Spleen (tissue), 11 donors: ENCODE results near the gene WDR33. TPM values are rescaled to one million over a fixed set of nuclear protein-coding genes. Genes with fewer than 3 reads are reported as not detected.

ENCODE experiments used
- DNase-seq: peaks from one replicate; pipeline ENCODE4 v3.0.0-alpha.2; 2020
- H3K27ac ChIP-seq, 8 donors: fragments of 200-600 bp; sonication (generic) in 7 of 8; 1 replicate in 4 of 8; 2 replicates in 4 of 8; pipeline versions ENCODE4 v1.5.0 to v1.8.0; 2016 to 2021; ENCODE audit warnings: inconsistent platforms in 4 of 8, mild to moderate bottlenecking in 4 of 8, moderate library complexity in 1 of 8
- H3K27me3 ChIP-seq, 7 donors: fragments of 200-600 bp; sonication (generic) in 6 of 7; replicated peaks in 1 of 7; 1 replicate in 4 of 7; 2 replicates in 3 of 7; pipeline versions ENCODE4 v1.5.0 to v1.8.0; 2016 to 2021; ENCODE audit warnings: inconsistent platforms in 3 of 7, mild to moderate bottlenecking in 1 of 7
- H3K36me3 ChIP-seq, 6 donors: fragments of 200-600 bp; sonication (generic) in 5 of 6; 1 replicate in 4 of 6; 2 replicates in 2 of 6; pipeline versions ENCODE4 v1.5.0 to v1.8.0; 2016 to 2021; ENCODE audit warnings: inconsistent platforms in 2 of 6
- H3K4me1 ChIP-seq, 6 donors: fragments of 200-600 bp; sonication (generic) in 5 of 6; 1 replicate in 3 of 6; 2 replicates in 3 of 6; pipeline versions ENCODE4 v1.5.0 to v1.8.0; 2016 to 2021; ENCODE audit warnings: inconsistent platforms in 3 of 6
- H3K4me3 ChIP-seq, 8 donors: fragments of 200-600 bp; sonication (generic) in 7 of 8; 1 replicate in 4 of 8; 2 replicates in 4 of 8; pipeline versions ENCODE4 v1.5.0 to v1.8.0; 2016 to 2021; ENCODE audit warnings: inconsistent platforms in 4 of 8, mild to moderate bottlenecking in 4 of 8, moderate library complexity in 2 of 8
- H3K9me3 ChIP-seq, 8 donors: fragments of 200-600 bp; sonication (generic) in 7 of 8; 1 replicate in 4 of 8; 2 replicates in 4 of 8; pipeline versions ENCODE4 v1.5.0 to v1.8.0; 2016 to 2021; ENCODE audit warnings: inconsistent platforms in 4 of 8
- POLR2A ChIP-seq, 3 donors: fragments of 450-650 bp; IDR thresholded peaks; one replicate each; pipeline ENCODE4 v1.5.1; 2017; ENCODE audit warnings: antibody characterized with exemption in 3 of 3, mild to moderate bottlenecking in 1 of 3
- POLR2AphosphoS5 ChIP-seq, 3 donors: sonication (generic); formaldehyde crosslinking; IDR thresholded peaks; one replicate each; pipeline ENCODE4 v1.5.1; 2017; ENCODE audit warnings: antibody characterized with exemption in 3 of 3
- WGBS, 5 donors: extraction: QIAGEN DNeasy Blood & Tissue Kit in 3 of 5; methylation state at CpG; one replicate each; pipeline versions ENCODE4 v1.1.5 to v1.1.7; 2013 to 2018; 5-methylcytosine and 5-hydroxymethylcytosine counted together
- intact Hi-C: fragments of 100-400 bp; cut with DNase I; formaldehyde crosslinking; loops from one replicate; pipeline ENCODE4 v1.15.0; 2023; ENCODE audit warnings: low total_unique reads
- polyA plus RNA-seq, 3 donors: library from polyadenylated mRNA; stranded (reverse); fragments of 200-250 nt; gene quantifications; one replicate each; pipeline ENCODE4 v1.2.1, GENCODE V29; 2013
- total RNA-seq, 7 donors: library from RNA; depleted of rRNA in 3 of 7; stranded (reverse); fragments of >200 nt in 3 of 7; fragmentation: NEBNext Ultra II Directional in 4 of 7; extraction: Animal tissue kit (Norgen Biotek cat#: 25700) in 4 of 7; gene quantifications; one replicate each; pipeline versions ENCODE4 v1.1.0 to v1.2.1, GENCODE V29; 2016 to 2021
- TF ChIP-seq, protein P1 (sequence below), 11 experiments: fragments of 200-600 bp in 7 of 11; fragments of 450-650 bp in 4 of 11; sonication (generic) in 4 of 11; IDR thresholded peaks in 8 of 11; conservative IDR thresholded peaks in 3 of 11; 1 replicate in 7 of 11; 2 replicates in 4 of 11; pipeline versions ENCODE4 v1.4.0 to v1.8.0; 2016 to 2021; ENCODE audit warnings: antibody characterized with exemption in 11 of 11, inconsistent platforms in 4 of 11, mild to moderate bottlenecking in 1 of 11
- donor health status: healthy with polysubstance abuse.
- donor health status: DM: no; HTN: no; CAD: no; lungs with moderate emphysema.
- donor health status: DM: no; HTN: no; CAD: no.
- donor health status: Bipolar disorder and iron deficiency.
- donor health status: healthy.
- donor health status: DM: no; HTN: no; CAD: no.
- donor health status: DM: yes; HTN: yes; CAD: no.

The WDR33 gene
- total and polyA plus RNA-seq, 10 donors = 15.4 to 85.3 (median 63.1) TPM

- Histone ChIP-seq H3K36me3 (peaks cover 0 to 40% (median 0%) of the 10 kb centered on the region in 6 donors), H3K27ac (peak overlapping the region; percentile 49 to 88 (median 83)), H3K4me1 (peaks cover 12 to 96% (median 60%) of the 10 kb centered on the region in 6 donors), H3K9me3 (no peaks in the 10 kb centered on the region), H3K4me3 (no peak overlapping the region), H3K27me3 (peaks cover 0 to 23% (median 4%) of the 10 kb centered on the region in 7 donors)
- intact Hi-C loops = no loop called here
- WGBS, 5 donors = 71 to 83% (median 76%) methylated on average over 17 to 20 of the region's 20 CpGs
- peak; percentile 72 for DNase-seq
- TF ChIP-seq, protein P1, sequence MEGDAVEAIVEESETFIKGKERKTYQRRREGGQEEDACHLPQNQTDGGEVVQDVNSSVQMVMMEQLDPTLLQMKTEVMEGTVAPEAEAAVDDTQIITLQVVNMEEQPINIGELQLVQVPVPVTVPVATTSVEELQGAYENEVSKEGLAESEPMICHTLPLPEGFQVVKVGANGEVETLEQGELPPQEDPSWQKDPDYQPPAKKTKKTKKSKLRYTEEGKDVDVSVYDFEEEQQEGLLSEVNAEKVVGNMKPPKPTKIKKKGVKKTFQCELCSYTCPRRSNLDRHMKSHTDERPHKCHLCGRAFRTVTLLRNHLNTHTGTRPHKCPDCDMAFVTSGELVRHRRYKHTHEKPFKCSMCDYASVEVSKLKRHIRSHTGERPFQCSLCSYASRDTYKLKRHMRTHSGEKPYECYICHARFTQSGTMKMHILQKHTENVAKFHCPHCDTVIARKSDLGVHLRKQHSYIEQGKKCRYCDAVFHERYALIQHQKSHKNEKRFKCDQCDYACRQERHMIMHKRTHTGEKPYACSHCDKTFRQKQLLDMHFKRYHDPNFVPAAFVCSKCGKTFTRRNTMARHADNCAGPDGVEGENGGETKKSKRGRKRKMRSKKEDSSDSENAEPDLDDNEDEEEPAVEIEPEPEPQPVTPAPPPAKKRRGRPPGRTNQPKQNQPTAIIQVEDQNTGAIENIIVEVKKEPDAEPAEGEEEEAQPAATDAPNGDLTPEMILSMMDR (IDR thresholded peaks at IDR 0.05 in 8 of 11, conservative IDR thresholded peaks at IDR 0.05 in 3 of 11) = no peak
- TF ChIP-seq POLR2AphosphoS5 (IDR thresholded peaks at IDR 0.05) (no peak), POLR2A (IDR thresholded peaks at IDR 0.05) (no peak)
Observed at GRCh38 chr2:127658641-127659407, 152.1 kb downstream of the WDR33 start.

- Histone ChIP-seq H3K27me3 (peaks cover 0 to 17% (median 0%) of the 10 kb centered on the region in 7 donors), H3K9me3 (no peaks in the 10 kb centered on the region), H3K27ac (peak overlapping the region; percentile 49 to 88 (median 83)), H3K4me3 (no peak overlapping the region), H3K36me3 (peaks cover 0 to 46% (median 0%) of the 10 kb centered on the region in 6 donors), H3K4me1 (peaks cover 8 to 96% (median 56%) of the 10 kb centered on the region in 6 donors)
- intact Hi-C loops = no loop called here
- 83 to 93% (median 89%) methylated on average over 6 of the region's 6 CpGs for WGBS, 5 donors
- TF ChIP-seq POLR2AphosphoS5 (IDR thresholded peaks at IDR 0.05) (no peak), POLR2A (IDR thresholded peaks at IDR 0.05) (no peak)
- TF ChIP-seq, protein P1 (IDR thresholded peaks at IDR 0.05 in 8 of 11, conservative IDR thresholded peaks at IDR 0.05 in 3 of 11) = no peak
- DNase-seq = no peak
Observed at GRCh38 chr2:127658146-127658545, 152.8 kb downstream of the WDR33 start.

- TF ChIP-seq POLR2AphosphoS5 (IDR thresholded peaks at IDR 0.05) = no peak
- TF ChIP-seq, protein P1 (IDR thresholded peaks at IDR 0.05 in 8 of 11, conservative IDR thresholded peaks at IDR 0.05 in 3 of 11) = no peak
- TF ChIP-seq POLR2A (IDR thresholded peaks at IDR 0.05) = no peak
- Histone ChIP-seq H3K4me1 (peaks cover 8 to 97% (median 60%) of the 10 kb centered on the region in 6 donors), H3K27me3 (peaks cover 0 to 10% (median 0%) of the 10 kb centered on the region in 7 donors), H3K4me3 (no peak overlapping the region), H3K27ac (peak overlapping the region in 5 of 8 donors; percentile 78 to 88 (median 85)), H3K9me3 (no peaks in the 10 kb centered on the region), H3K36me3 (peaks cover 0 to 56% (median 0%) of the 10 kb centered on the region in 6 donors)
- 93 to 95% (median 94%) methylated on average over 10 to 17 of the region's 17 CpGs for WGBS, 5 donors
- peak; percentile 63 for DNase-seq
- intact Hi-C loops = no loop called here
Observed at GRCh38 chr2:127657232-127657595, 153.8 kb downstream of the WDR33 start.

GRCh38 chr2:127656569-127657231 is 154.3 kb downstream of the WDR33 start:
- peak; percentile 77 for DNase-seq
- 82 to 89% (median 84%) methylated on average over 15 of the region's 15 CpGs for WGBS, 5 donors
- Histone ChIP-seq H3K9me3 (no peaks in the 10 kb centered on the region), H3K27ac (peak overlapping the region in 6 of 8 donors; percentile 7 to 88 (median 85)), H3K27me3 (peaks cover 0 to 5% (median 0%) of the 10 kb centered on the region in 7 donors), H3K36me3 (peaks cover 0 to 59% (median 0%) of the 10 kb centered on the region in 6 donors), H3K4me1 (peaks cover 8 to 97% (median 63%) of the 10 kb centered on the region in 6 donors), H3K4me3 (no peak overlapping the region)
- TF ChIP-seq POLR2AphosphoS5 (IDR thresholded peaks at IDR 0.05) = peak in 1 of 3 donors; percentile 22
- TF ChIP-seq, protein P1 (IDR thresholded peaks at IDR 0.05 in 8 of 11, conservative IDR thresholded peaks at IDR 0.05 in 3 of 11) = no peak
- TF ChIP-seq POLR2A (IDR thresholded peaks at IDR 0.05) = no peak
- intact Hi-C loops = no loop called here
